ENCODE results near the gene DROSHA.

DNA sequence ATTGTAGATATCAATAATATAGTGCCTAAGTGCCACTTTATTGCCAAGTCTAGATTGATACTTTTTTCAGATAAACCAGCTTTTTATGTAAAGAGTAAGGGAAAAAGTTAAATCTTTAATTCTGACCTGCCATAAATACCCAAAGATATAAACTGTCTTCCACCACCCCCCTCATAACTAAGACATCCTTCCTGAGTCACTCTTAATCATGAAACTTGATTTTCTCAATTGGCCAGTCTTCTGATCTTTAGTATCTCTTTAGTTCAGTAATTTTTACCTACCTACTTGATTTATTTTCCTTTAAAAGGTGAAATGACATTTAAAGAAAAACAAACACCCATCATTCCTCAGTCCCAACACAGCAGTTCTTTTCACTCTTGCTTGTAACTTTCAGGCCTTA is 22.0 kb upstream of the DROSHA start:
- TF ChIP-seq CTCF (IDR thresholded peaks at IDR 0.05) (no peak), POLR2A (IDR thresholded peaks at IDR 0.05) (no peak)

All from breast epithelium (tissue), 3 donors.